SK-N-SH (cell line): ENCODE data around the gene PARD3. TPM values are rescaled to one million over a fixed set of nuclear protein-coding genes. Genes with fewer than 3 reads are reported as not detected.

ENCODE experiments used
- CTCF ChIA-PET: fragments of 300-600, 350-600 bp; formaldehyde crosslinking; extraction: SDS; loops from one replicate; lab custom pipeline; 2021; lab: Yijun Ruan, JAX
- POLR2A ChIA-PET: fragments of 350-600 bp; sonication (Branson Sonifier 250); formaldehyde crosslinking; extraction: SDS; loops from one replicate; lab custom pipeline; 2020; ENCODE audit warnings: antibody characterized with exemption, inconsistent platforms; lab: Yijun Ruan, JAX
- DNase-seq: peaks from one replicate; pipeline ENCODE4 v3.0.0; 2012
- H2AFZ ChIP-seq: fragments of 200-600 bp; sonication (generic); 2 replicates; pipeline ENCODE4 v1.8.1; 2016; ENCODE audit warnings: antibody characterized with exemption, mild to moderate bottlenecking, low read depth
- H3F3A ChIP-seq: fragments of 200-600 bp; sonication (generic); replicated peaks from 2 replicates; pipeline ENCODE3; 2016; ENCODE audit warnings: antibody characterized with exemption, mild to moderate bottlenecking; ENCODE audit not compliant: insufficient read depth
- H3K27ac ChIP-seq, 2 experiments: fragments of 200-500 bp in 1 of 2; fragments of 200-600 bp in 1 of 2; sonication (Bioruptor generic) in 1 of 2; sonication (generic), shearing (Covaris generic) in 1 of 2; 2 replicates each; pipeline versions ENCODE4 v1.5.1 to v1.6.1; 2014 to 2016; ENCODE audit warnings: low read depth in 2 of 2, inconsistent platforms in 1 of 2, low read length in 1 of 2, mild to moderate bottlenecking in 1 of 2, mixed read lengths in 1 of 2
- H3K27me3 ChIP-seq: fragments of 200-600 bp; sonication (generic), shearing (Covaris generic); 2 replicates; pipeline ENCODE4 v1.6.1; 2016; ENCODE audit warnings: mixed run types; ENCODE audit not compliant: insufficient read depth
- H3K36me3 ChIP-seq, 2 experiments: fragments of 200-500 bp in 1 of 2; fragments of 200-600 bp in 1 of 2; sonication (Bioruptor generic) in 1 of 2; sonication (generic) in 1 of 2; replicated peaks in 1 of 2; 2 replicates each; pipeline versions ENCODE3 to v1.5.1; 2014 to 2016; ENCODE audit warnings: low read length in 1 of 2, mild to moderate bottlenecking in 1 of 2; ENCODE audit not compliant: insufficient read depth in 2 of 2, control insufficient read depth in 1 of 2
- H3K4me1 ChIP-seq, 2 experiments: fragments of 200-500 bp in 1 of 2; fragments of 200-600 bp in 1 of 2; sonication (Bioruptor generic) in 1 of 2; sonication (generic), shearing (Covaris generic) in 1 of 2; 2 replicates each; pipeline versions ENCODE4 v1.5.1 to v1.6.1; 2014 to 2016; ENCODE audit warnings: low read depth in 1 of 2, low read length in 1 of 2, mixed run types in 1 of 2; ENCODE audit not compliant: insufficient read depth in 2 of 2, control insufficient read depth in 1 of 2
- H3K4me2 ChIP-seq: fragments of 200-600 bp; sonication (generic), shearing (Covaris generic); 2 replicates; pipeline ENCODE4 v1.6.1; 2017; ENCODE audit warnings: mixed run types
- H3K4me3 ChIP-seq, 2 experiments: fragments of 200-500 bp in 1 of 2; fragments of 200-600 bp in 1 of 2; sonication (Bioruptor generic) in 1 of 2; sonication (generic), shearing (Covaris generic) in 1 of 2; 2 replicates each; pipeline versions ENCODE4 v1.5.1 to v1.8.1; 2014 to 2016; ENCODE audit warnings: low read depth in 2 of 2, inconsistent platforms in 1 of 2, low read length in 1 of 2, mild to moderate bottlenecking in 1 of 2, mixed read lengths in 1 of 2, moderate library complexity in 1 of 2
- H3K79me2 ChIP-seq: fragments of 200-600 bp; sonication (generic); 2 replicates; pipeline ENCODE4 v1.8.1; 2017; ENCODE audit warnings: mild to moderate bottlenecking; ENCODE audit not compliant: insufficient read depth
- H3K9ac ChIP-seq: fragments of 200-600 bp; sonication (generic); 2 replicates; pipeline ENCODE4 v1.6.1; 2017; ENCODE audit warnings: mixed run types
- H3K9me2 ChIP-seq: fragments of 200-600 bp; sonication (generic); 2 replicates; pipeline ENCODE4 v1.6.1; 2017; ENCODE audit warnings: mixed run types
- H3K9me3 ChIP-seq: fragments of 200-600 bp; sonication (generic); 2 replicates; pipeline ENCODE4 v1.6.1; 2017; ENCODE audit warnings: mixed run types, mild to moderate bottlenecking, moderate library complexity
- H4K20me1 ChIP-seq: fragments of 200-600 bp; sonication (generic); 2 replicates; pipeline ENCODE4 v1.6.1; 2017; ENCODE audit warnings: mild to moderate bottlenecking, mixed run types; ENCODE audit not compliant: insufficient read depth
- EP300 ChIP-seq, 2 experiments: IDR thresholded peaks; 2 replicates each; pipeline versions ENCODE4 v1.4.0 to v1.6.1; 2012; ENCODE audit warnings: borderline replicate concordance in 1 of 2, low read depth in 1 of 2, low read length in 1 of 2
- GABPA ChIP-seq: IDR thresholded peaks from 2 replicates; pipeline ENCODE4 v1.4.0; 2012; ENCODE audit warnings: low read depth, mild to moderate bottlenecking
- GATA2 ChIP-seq: sonication (generic); formaldehyde crosslinking; IDR thresholded peaks from 2 replicates; pipeline ENCODE4 v1.5.0; 2020; ENCODE audit warnings: mild to moderate bottlenecking, missing genetic modification reagents
- MXI1 ChIP-seq: IDR thresholded peaks from 2 replicates; pipeline ENCODE4 v1.6.1; 2012; ENCODE audit warnings: mild to moderate bottlenecking, low read depth, low read length, improper control_type of control experiment
- RAD21 ChIP-seq: IDR thresholded peaks from 2 replicates; pipeline ENCODE4 v1.6.1; 2012; ENCODE audit warnings: mild to moderate bottlenecking, low read length
- RFX5 ChIP-seq: IDR thresholded peaks from 2 replicates; pipeline ENCODE4 v1.6.1; 2012; ENCODE audit warnings: mild to moderate bottlenecking, improper control_type of control experiment, low read length
- SIN3A ChIP-seq: IDR thresholded peaks from 2 replicates; pipeline ENCODE4 v1.6.1; 2012; ENCODE audit warnings: low read depth, mild to moderate bottlenecking, low read length, moderate library complexity, borderline replicate concordance
- TCF12 ChIP-seq: IDR thresholded peaks from 2 replicates; pipeline ENCODE4 v1.4.0; 2012
- YY1 ChIP-seq: IDR thresholded peaks from 2 replicates; pipeline ENCODE4 v1.4.0; 2012; ENCODE audit warnings: low read depth, mild to moderate bottlenecking
- WGBS: methylation state at CpG from one replicate; pipeline ENCODE4 v1.1.6; 2017; ENCODE audit warnings: low lambda C conversion rate; 5-methylcytosine and 5-hydroxymethylcytosine counted together
- polyA plus RNA-seq, 3 experiments: library from polyadenylated mRNA; depleted of rRNA; stranded (reverse); fragments of >200 nt; gene quantifications; 2 replicates each; pipeline ENCODE4 v1.2.3, GENCODE V29; 2012
- TF ChIP-seq, protein P1 (sequence below): IDR thresholded peaks from 2 replicates; pipeline ENCODE4 v1.4.0; 2012; ENCODE audit warnings: low read depth, borderline replicate concordance
- TF ChIP-seq, protein P2 (sequence below): fragments of 150-350 bp; IDR thresholded peaks from 2 replicates; pipeline ENCODE4 v1.6.1; 2017; ENCODE audit warnings: antibody characterized with exemption, low read length, low read depth, borderline replicate concordance
- TF ChIP-seq, protein P3 (sequence below): IDR thresholded peaks from 2 replicates; pipeline ENCODE4 v1.4.0; 2012; ENCODE audit warnings: low read depth

PARD3 gene
- polyA plus RNA-seq, 1 of the 3 experiments (the other 2 are of a cell fraction): 29.4 TPM

DNA sequence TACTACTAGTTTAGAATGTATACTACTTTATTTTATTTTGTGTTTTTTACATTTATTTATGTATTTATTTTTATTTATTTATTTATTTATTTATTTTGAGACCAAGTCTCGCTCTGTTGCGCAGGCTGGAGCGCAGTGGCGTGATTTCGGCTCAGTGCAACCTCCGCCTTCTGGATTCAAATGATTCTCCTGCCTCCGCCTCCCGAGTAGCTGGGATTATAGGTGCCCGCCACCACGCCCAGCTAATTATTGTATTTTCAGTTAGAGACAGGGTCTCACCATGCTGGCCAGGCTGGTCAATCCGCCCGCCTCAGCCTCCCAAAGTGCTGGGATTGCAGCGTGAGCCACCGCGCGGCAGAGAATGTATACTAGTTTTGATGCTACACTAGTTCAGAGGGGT, 2.0 kb upstream of the PARD3 start:
- Histone ChIP-seq H3K4me3 (no peak overlapping the region), H3K36me3 (no peaks in the 10 kb centered on the region), H3K4me1 (peaks cover 6 to 23% of the 10 kb centered on the region in 2 experiments; a peak in 2 of 4 replicates), H3K27ac (no peak overlapping the region), H3K79me2 (peaks cover 23% of the 10 kb centered on the region), H3K9me3 (no peaks in the 10 kb centered on the region), H3K27me3 (no peaks in the 10 kb centered on the region), H3K9me2 (no peaks in the 10 kb centered on the region), H4K20me1 (peaks cover 19% of the 10 kb centered on the region), H3F3A (peaks cover 8% of the 10 kb centered on the region), H2AFZ (no peak overlapping the region), H3K4me2 (no peak overlapping the region), H3K9ac (no peak overlapping the region)
- POLR2A ChIA-PET: no interaction called here
- WGBS: 96% methylated on average over 16 of the region's 16 CpGs
- CTCF ChIA-PET: interaction anchor here (1.5 to 4.0 kb wide), 2 partner anchors 84 to 93 kb away, joined by 6 to 14 read pairs; no protein-coding TSS in a partner anchor
- no peak for DNase-seq
- TF ChIP-seq SIN3A (no peak), GABPA (no peak), EP300 (IDR thresholded peaks at IDR 0.05; ENCODE audit: borderline replicate concordance in 1 of 2, low read depth in 1 of 2, low read length in 1 of 2) (no peak), RFX5 (no peak), GATA2 (CRISPR knock-in tag) (no peak), MXI1 (no peak), RAD21 (no peak), TCF12 (no peak), YY1 (no peak)
- TF ChIP-seq, protein P1, sequence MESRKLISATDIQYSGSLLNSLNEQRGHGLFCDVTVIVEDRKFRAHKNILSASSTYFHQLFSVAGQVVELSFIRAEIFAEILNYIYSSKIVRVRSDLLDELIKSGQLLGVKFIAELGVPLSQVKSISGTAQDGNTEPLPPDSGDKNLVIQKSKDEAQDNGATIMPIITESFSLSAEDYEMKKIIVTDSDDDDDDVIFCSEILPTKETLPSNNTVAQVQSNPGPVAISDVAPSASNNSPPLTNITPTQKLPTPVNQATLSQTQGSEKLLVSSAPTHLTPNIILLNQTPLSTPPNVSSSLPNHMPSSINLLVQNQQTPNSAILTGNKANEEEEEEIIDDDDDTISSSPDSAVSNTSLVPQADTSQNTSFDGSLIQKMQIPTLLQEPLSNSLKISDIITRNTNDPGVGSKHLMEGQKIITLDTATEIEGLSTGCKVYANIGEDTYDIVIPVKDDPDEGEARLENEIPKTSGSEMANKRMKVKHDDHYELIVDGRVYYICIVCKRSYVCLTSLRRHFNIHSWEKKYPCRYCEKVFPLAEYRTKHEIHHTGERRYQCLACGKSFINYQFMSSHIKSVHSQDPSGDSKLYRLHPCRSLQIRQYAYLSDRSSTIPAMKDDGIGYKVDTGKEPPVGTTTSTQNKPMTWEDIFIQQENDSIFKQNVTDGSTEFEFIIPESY: no peak
- TF ChIP-seq, protein P2, sequence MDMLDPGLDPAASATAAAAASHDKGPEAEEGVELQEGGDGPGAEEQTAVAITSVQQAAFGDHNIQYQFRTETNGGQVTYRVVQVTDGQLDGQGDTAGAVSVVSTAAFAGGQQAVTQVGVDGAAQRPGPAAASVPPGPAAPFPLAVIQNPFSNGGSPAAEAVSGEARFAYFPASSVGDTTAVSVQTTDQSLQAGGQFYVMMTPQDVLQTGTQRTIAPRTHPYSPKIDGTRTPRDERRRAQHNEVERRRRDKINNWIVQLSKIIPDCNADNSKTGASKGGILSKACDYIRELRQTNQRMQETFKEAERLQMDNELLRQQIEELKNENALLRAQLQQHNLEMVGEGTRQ: no peak
- TF ChIP-seq, protein P3, sequence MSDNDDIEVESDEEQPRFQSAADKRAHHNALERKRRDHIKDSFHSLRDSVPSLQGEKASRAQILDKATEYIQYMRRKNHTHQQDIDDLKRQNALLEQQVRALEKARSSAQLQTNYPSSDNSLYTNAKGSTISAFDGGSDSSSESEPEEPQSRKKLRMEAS: no peak

DNA sequence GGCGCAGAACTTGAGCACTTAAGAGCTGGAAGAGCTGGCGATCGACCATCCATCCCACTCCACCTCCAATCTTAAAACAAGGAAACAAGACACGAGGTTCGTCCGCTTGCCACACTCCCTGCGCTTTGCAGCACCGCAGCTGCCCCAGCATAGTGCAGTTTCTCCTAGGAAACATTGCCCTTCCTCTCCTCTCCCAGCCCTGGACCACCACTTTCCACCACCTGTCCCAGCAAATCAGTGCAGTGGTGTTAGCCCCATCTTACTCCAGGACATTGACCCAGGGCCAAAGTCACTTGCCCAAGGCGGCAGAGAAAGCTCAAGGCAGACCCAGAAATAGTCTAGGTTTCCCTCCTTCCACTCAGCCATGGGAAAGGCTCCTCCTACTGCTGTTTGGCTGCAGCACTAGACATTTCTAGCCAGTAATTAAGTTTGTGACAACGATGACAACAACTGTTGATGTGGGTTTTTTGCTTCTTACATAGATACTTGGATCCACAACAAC, 1.5 kb upstream of the PARD3 start:
- Histone ChIP-seq H3K9me2 (no peaks in the 10 kb centered on the region), H3K79me2 (peaks cover 28% of the 10 kb centered on the region), H3F3A (peaks cover 8% of the 10 kb centered on the region), H3K27me3 (no peaks in the 10 kb centered on the region), H2AFZ (peak overlapping the region; percentile 86; the same call in 1 of the 2 replicates), H3K4me2 (peak overlapping the region; percentile 93), H3K9ac (no peak overlapping the region), H3K4me1 (peaks cover 6 to 26% of the 10 kb centered on the region in 2 experiments; a peak in 2 of 4 replicates), H3K4me3 (peak overlapping the region in 1 of 2 experiments; percentile 90; a peak in 3 of 4 replicates), H3K36me3 (no peaks in the 10 kb centered on the region), H4K20me1 (peaks cover 24% of the 10 kb centered on the region), H3K9me3 (no peaks in the 10 kb centered on the region), H3K27ac (no peak overlapping the region)
- DNase-seq: peak; percentile 49
- ChIA-PET CTCF (interaction anchor here (0.6 to 4.0 kb wide), 5 partner anchors 8 to 93 kb away, joined by 3 to 14 read pairs (median 3); no protein-coding TSS in a partner anchor), POLR2A (interaction anchor here (1.6 kb wide), 1 partner anchor 8 kb away, joined by 4 read pairs; no protein-coding TSS in a partner anchor)
- whole genome bisulfite sequencing: 16% methylated on average over 10 of the region's 10 CpGs
- TF ChIP-seq EP300 (IDR thresholded peaks at IDR 0.05; ENCODE audit: borderline replicate concordance in 1 of 2, low read depth in 1 of 2, low read length in 1 of 2): no peak
- peak; percentile 36; the same call in 1 of the 2 replicates for TF ChIP-seq RAD21
